ENCODE measurements around the gene RAI1. TPM values are rescaled to one million over a fixed set of nuclear protein-coding genes. Genes with fewer than 3 reads are reported as not detected.

The RAI1 gene
- total and polyA plus RNA-seq, 10 of the 15 experiments (the other 5 are each of a cell fraction or from before 2014, with no cell fraction given) = 0.66 to 37.7 (median 6.0) TPM

MicroRNA genes within 50 kb of the gene (microRNA counts, 767-probe panel; counts per million panel counts)
- 55.3 counts per million for microRNA hsa-miR-33b-5p

Small RNAs within 50 kb of the gene (microRNA-seq; reads per million reads assigned to microRNA genes)
- 985 reads per million, percentile 89 among the genes with 10 or more reads in this experiment for gene MIR33B
- gene MIR6777 = not detected

Small RNAs within 50 kb of the gene (small RNA-seq; reads per million reads assigned to genes)
- gene MIR33B (45.1 reads per million, percentile 98 among the genes with 10 or more reads in this experiment), gene MIR6777 (0.51 reads per million, percentile 9 among the genes with 10 or more reads in this experiment), gene RF02177 (not detected), gene RF02178 (not detected)

Other genes starting within 250 kb of the RAI1 start
- gene MED9, start 204.5 kb upstream of the RAI1 start, total RNA-seq (2014; rRNA removed) = 15.4 and 16.4 TPM in 2 replicates
- 12.0 and 12.4 TPM in 2 replicates for gene MED9, start 204.5 kb upstream of the RAI1 start, total RNA-seq (2014; rRNA removed; fragmentation: Illumina TruSeq; extraction: Trizol)
- 14.6 and 17.1 TPM in 2 replicates for gene MED9, start 204.5 kb upstream of the RAI1 start, total RNA-seq (2021)
- gene MED9, start 204.5 kb upstream of the RAI1 start, polyA plus RNA-seq (2011; rRNA removed) = 12.7 and 14.5 TPM in 2 replicates
- 8.4 and 12.1 TPM in 2 replicates for gene MED9, start 204.5 kb upstream of the RAI1 start, polyA plus RNA-seq (2014; fragmentation: Illumina TruSeq; extraction: Trizol)
- 1 to 10 TPM; 1.5 to 3.8 TPM for gene MED9, start 204.5 kb upstream of the RAI1 start, polyA plus RNA-seq (2014; fragmentation: Nextera tagmentation; extraction: Ambion mirVana)
- gene MED9, start 204.5 kb upstream of the RAI1 start, polyA plus RNA-seq (2014; rRNA removed) = 15.1 and 17.5 TPM in 2 replicates
- gene MED9, start 204.5 kb upstream of the RAI1 start, polyA plus RNA-seq (2016; fragmentation: Nextera tagmentation; extraction: Ambion mirVana) = 10 to 100 TPM; 21.2 to 22.4 TPM
- 0.16 TPM in 1 of 2 replicates, not detected in the other for gene RASD1, start 185.1 kb upstream of the RAI1 start, total RNA-seq (2014; rRNA removed)
- gene RASD1, start 185.1 kb upstream of the RAI1 start, total RNA-seq (2014; rRNA removed; fragmentation: Illumina TruSeq; extraction: Trizol) = not detected in 2 replicates
- gene RASD1, start 185.1 kb upstream of the RAI1 start, total RNA-seq (2021) = not detected in 2 replicates
- gene RASD1, start 185.1 kb upstream of the RAI1 start, polyA plus RNA-seq (2011; rRNA removed) = not detected in 2 replicates
- not detected in 2 replicates for gene RASD1, start 185.1 kb upstream of the RAI1 start, polyA plus RNA-seq (2014; fragmentation: Illumina TruSeq; extraction: Trizol)
- not detected for gene RASD1, start 185.1 kb upstream of the RAI1 start, polyA plus RNA-seq (2014; fragmentation: Nextera tagmentation; extraction: Ambion mirVana)
- gene RASD1, start 185.1 kb upstream of the RAI1 start, polyA plus RNA-seq (2014; rRNA removed) = not detected in 2 replicates
- gene RASD1, start 185.1 kb upstream of the RAI1 start, polyA plus RNA-seq (2016; fragmentation: Nextera tagmentation; extraction: Ambion mirVana) = under 1 TPM; 0.14 to 0.33 TPM
- gene PEMT, start 89.8 kb upstream of the RAI1 start, total RNA-seq (2014; rRNA removed) = 36.0 and 44.7 TPM in 2 replicates
- gene PEMT, start 89.8 kb upstream of the RAI1 start, total RNA-seq (2014; rRNA removed; fragmentation: Illumina TruSeq; extraction: Trizol) = 9.1 and 9.9 TPM in 2 replicates
- gene PEMT, start 89.8 kb upstream of the RAI1 start, total RNA-seq (2021) = 32.8 and 35.8 TPM in 2 replicates
- 5.6 and 16.1 TPM in 2 replicates for gene PEMT, start 89.8 kb upstream of the RAI1 start, polyA plus RNA-seq (2011; rRNA removed)
- 3.8 and 11.2 TPM in 2 replicates for gene PEMT, start 89.8 kb upstream of the RAI1 start, polyA plus RNA-seq (2014; fragmentation: Illumina TruSeq; extraction: Trizol)
- gene PEMT, start 89.8 kb upstream of the RAI1 start, polyA plus RNA-seq (2014; fragmentation: Nextera tagmentation; extraction: Ambion mirVana) = 1 to 10 TPM; 2.8 to 6.8 TPM
- 34.7 and 50.8 TPM in 2 replicates for gene PEMT, start 89.8 kb upstream of the RAI1 start, polyA plus RNA-seq (2014; rRNA removed)
- 10 to 100 TPM; 36.3 to 38.6 TPM for gene PEMT, start 89.8 kb upstream of the RAI1 start, polyA plus RNA-seq (2016; fragmentation: Nextera tagmentation; extraction: Ambion mirVana)
- 34.3 and 40.7 TPM in 2 replicates for gene SREBF1, start 155.5 kb downstream of the RAI1 start, total RNA-seq (2014; rRNA removed)
- 22.0 and 24.7 TPM in 2 replicates for gene SREBF1, start 155.5 kb downstream of the RAI1 start, total RNA-seq (2014; rRNA removed; fragmentation: Illumina TruSeq; extraction: Trizol)
- gene SREBF1, start 155.5 kb downstream of the RAI1 start, total RNA-seq (2021) = 84.6 and 86.3 TPM in 2 replicates
- 10.7 and 18.8 TPM in 2 replicates for gene SREBF1, start 155.5 kb downstream of the RAI1 start, polyA plus RNA-seq (2011; rRNA removed)
- gene SREBF1, start 155.5 kb downstream of the RAI1 start, polyA plus RNA-seq (2014; fragmentation: Illumina TruSeq; extraction: Trizol) = 3.8 and 37.5 TPM in 2 replicates
- 1 to 10 TPM; 1.4 to 5.1 TPM for gene SREBF1, start 155.5 kb downstream of the RAI1 start, polyA plus RNA-seq (2014; fragmentation: Nextera tagmentation; extraction: Ambion mirVana)
- 52.5 and 62.5 TPM in 2 replicates for gene SREBF1, start 155.5 kb downstream of the RAI1 start, polyA plus RNA-seq (2014; rRNA removed)
- 10 to 100 TPM; 10.1 to 11.0 TPM for gene SREBF1, start 155.5 kb downstream of the RAI1 start, polyA plus RNA-seq (2016; fragmentation: Nextera tagmentation; extraction: Ambion mirVana)